ENCODE data around the gene MAST4. TPM values are rescaled to one million over a fixed set of nuclear protein-coding genes. Genes with fewer than 3 reads are reported as not detected.
"Not testable (repeated sequence)": the region's sequence is repeated elsewhere in the genome, so short reads cannot be mapped to it uniquely, and the experiment has no call there.

The MAST4 gene
- total and polyA plus RNA-seq, 8 donors: 5.9 to 29.7 (median 10.0) TPM

- FAIRE-seq (no peak), DNase-seq (peak in 3 of 6 donors; percentile 28 to 70 (median 37)), ATAC-seq (peak; percentile 62 to 70 (median 64))
- peak overlapping the region in 2 of 4 donors; percentile 66 to 68 for H3K27ac ChIP-seq
- peaks cover 0 to 14% (median 3%) of the 10 kb centered on the region in 3 donors for H3K36me3 ChIP-seq
- no peaks in the 10 kb centered on the region for H3K4me1 ChIP-seq
- no peaks in the 10 kb centered on the region for H3K27me3 ChIP-seq
- 62 to 71% methylated on average over 31 of the region's 31 CpGs for WGBS, 2 donors
- no peak for TF ChIP-seq CTCF (IDR thresholded peaks at IDR 0.05)
- peak overlapping the region in 2 of 4 donors; percentile 22 to 36 for H3K4me3 ChIP-seq
- intact Hi-C loops (cut with DNase I): loop anchor here in 1 of 3 donors (5.0 kb wide), 1 partner anchor 41 kb away; no protein-coding TSS in a partner anchor
- H3K9me3 ChIP-seq: no peaks in the 10 kb centered on the region
Measured at GRCh38 chr5:67166460-67167285, 570.5 kb downstream of the MAST4 start.

GRCh38 chr5:67168069-67168468 lies 571.9 kb downstream of the MAST4 start:
- ATAC-seq (no peak), DNase-seq (no peak), FAIRE-seq (no peak)
- intact Hi-C loops (cut with DNase I): loop anchor here in 1 of 3 donors (5.0 kb wide), 1 partner anchor 39 kb away; no protein-coding TSS in a partner anchor
- H3K27me3 ChIP-seq: no peaks in the 10 kb centered on the region
- H3K9me3 ChIP-seq: no peaks in the 10 kb centered on the region
- H3K4me1 ChIP-seq: no peaks in the 10 kb centered on the region
- TF ChIP-seq CTCF (IDR thresholded peaks at IDR 0.05): no peak
- H3K4me3 ChIP-seq: no peak overlapping the region
- H3K27ac ChIP-seq: no peak overlapping the region
- WGBS, 2 donors: 94 to 95% methylated on average over 4 of the region's 4 CpGs
- peaks cover 0 to 7% (median 3%) of the 10 kb centered on the region in 3 donors for H3K36me3 ChIP-seq

- DNase-seq (no peak), ATAC-seq (peak in 1 of 4 donors; percentile 14), FAIRE-seq (no peak)
- H3K4me3 ChIP-seq: no peak overlapping the region
- H3K36me3 ChIP-seq: no peaks in the 10 kb centered on the region
- no peaks in the 10 kb centered on the region for H3K27me3 ChIP-seq
- 87 to 89% methylated on average over 3 of the region's 3 CpGs for WGBS, 2 donors
- intact Hi-C loops (cut with DNase I): no loop called here
- H3K9me3 ChIP-seq: no peaks in the 10 kb centered on the region
- TF ChIP-seq CTCF (IDR thresholded peaks at IDR 0.05): no peak
- no peak overlapping the region for H3K27ac ChIP-seq
- H3K4me1 ChIP-seq: no peaks in the 10 kb centered on the region
Measured at GRCh38 chr5:67170767-67171166, 574.6 kb downstream of the MAST4 start.

- H3K27ac ChIP-seq; FAIRE-seq; H3K9me3 ChIP-seq; intact Hi-C loops (cut with DNase I); H3K4me3 ChIP-seq; ATAC-seq; DNase-seq; H3K4me1 ChIP-seq; H3K27me3 ChIP-seq; H3K36me3 ChIP-seq: not testable (repeated sequence)
- WGBS, 2 donors: 70 to 100% methylated on average over 1 of the region's 2 CpGs
Measured at GRCh38 chr5:67173351-67173750, 577.2 kb downstream of the MAST4 start.

GRCh38 chr5:67173959-67174358 lies 577.8 kb downstream of the MAST4 start:
- TF ChIP-seq CTCF (IDR thresholded peaks at IDR 0.05): no peak
- Histone ChIP-seq H3K27ac (no peak overlapping the region), H3K27me3 (no peaks in the 10 kb centered on the region), H3K4me3 (no peak overlapping the region), H3K9me3 (no peaks in the 10 kb centered on the region), H3K36me3 (no peaks in the 10 kb centered on the region), H3K4me1 (no peaks in the 10 kb centered on the region)
- 96 to 98% methylated on average over 1 of the region's 1 CpG for WGBS, 2 donors
- no peak for DNase-seq
- FAIRE-seq: no peak
- intact Hi-C loops (cut with DNase I): no loop called here
- ATAC-seq: no peak

All from pancreas (tissue), 10 donors.